HUES48 (cell line): Measurements from ENCODE around the gene HELZ2.

Experiments
- H3K27ac ChIP-seq: one replicate; pipeline ENCODE4 v1.7.0; 2013; ENCODE audit warnings: low read depth, low read length, inconsistent platforms
- H3K27me3 ChIP-seq: 2 replicates; pipeline ENCODE4 v1.6.1; 2013; ENCODE audit warnings: mild to moderate bottlenecking, low read length; ENCODE audit not compliant: control insufficient read depth, insufficient read depth
- H3K36me3 ChIP-seq: 2 replicates; pipeline ENCODE4 v1.6.1; 2013; ENCODE audit warnings: low read length; ENCODE audit not compliant: control insufficient read depth, insufficient read depth
- H3K4me1 ChIP-seq: 2 replicates; pipeline ENCODE4 v1.6.1; 2013; ENCODE audit warnings: mild to moderate bottlenecking, low read length; ENCODE audit not compliant: control insufficient read depth, insufficient read depth
- H3K4me3 ChIP-seq: 2 replicates; pipeline ENCODE4 v1.5.1; 2013; ENCODE audit warnings: mild to moderate bottlenecking, low read depth, low read length
- H3K9ac ChIP-seq: 2 replicates; pipeline ENCODE4 v1.6.1; 2013; ENCODE audit warnings: mild to moderate bottlenecking, low read depth, low read length, moderate library complexity
- H3K9me3 ChIP-seq: 2 replicates; pipeline ENCODE4 v1.6.1; 2013; ENCODE audit warnings: low read length; ENCODE audit not compliant: control insufficient read depth, insufficient read depth

HELZ2 gene

DNA sequence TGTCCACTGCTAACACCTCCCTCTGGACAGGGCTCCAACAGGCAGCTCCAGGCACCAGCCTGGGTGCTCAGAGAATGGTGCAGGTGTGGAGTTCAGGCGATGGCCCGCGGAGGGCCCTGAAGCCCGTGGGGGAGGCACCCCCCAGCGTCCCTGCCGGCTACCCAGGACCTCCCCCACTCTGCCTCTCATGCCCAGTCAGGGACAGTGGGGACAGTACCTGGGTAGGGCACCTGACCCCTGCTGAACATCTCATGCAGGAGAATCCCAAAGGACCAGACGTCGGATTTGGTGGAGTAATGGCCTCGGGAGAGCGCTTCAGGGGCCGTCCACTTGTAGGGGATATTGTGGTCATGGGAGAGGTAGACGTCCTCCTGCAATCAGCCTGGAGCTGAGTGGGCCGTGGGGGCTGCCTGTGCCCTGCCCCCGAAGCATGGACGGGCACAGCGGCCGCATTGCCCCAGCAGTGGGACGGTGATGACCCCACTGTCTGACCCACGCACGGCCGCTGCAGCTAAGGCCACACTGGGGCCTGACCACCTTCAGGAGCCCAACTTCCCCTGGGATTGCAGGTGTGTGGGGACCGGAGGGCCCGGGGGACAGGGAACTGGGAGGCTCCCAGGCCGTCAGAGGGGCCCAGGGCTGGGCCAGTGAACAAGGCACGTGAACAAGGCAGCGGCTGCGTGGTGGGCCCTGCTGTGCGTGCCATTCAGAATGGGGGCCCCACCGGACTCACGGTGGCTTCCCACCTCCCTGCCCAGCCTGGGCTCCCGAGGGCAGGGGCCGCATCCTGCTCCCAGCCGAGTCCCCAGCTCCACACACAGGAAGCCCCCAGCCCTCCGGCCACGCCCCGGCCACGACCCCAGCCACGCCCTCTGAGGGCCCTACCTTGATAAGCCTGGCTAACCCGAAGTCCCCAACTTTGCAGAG lies 43.9 kb downstream of the HELZ2 start:
- Histone ChIP-seq H3K36me3 (no peaks in the 10 kb centered on the region), H3K9me3 (no peaks in the 10 kb centered on the region), H3K4me1 (no peaks in the 10 kb centered on the region; the same call in 1 of the 2 replicates), H3K27me3 (no peaks in the 10 kb centered on the region), H3K27ac (no peak overlapping the region), H3K4me3 (no peak overlapping the region), H3K9ac (no peak overlapping the region)

DNA sequence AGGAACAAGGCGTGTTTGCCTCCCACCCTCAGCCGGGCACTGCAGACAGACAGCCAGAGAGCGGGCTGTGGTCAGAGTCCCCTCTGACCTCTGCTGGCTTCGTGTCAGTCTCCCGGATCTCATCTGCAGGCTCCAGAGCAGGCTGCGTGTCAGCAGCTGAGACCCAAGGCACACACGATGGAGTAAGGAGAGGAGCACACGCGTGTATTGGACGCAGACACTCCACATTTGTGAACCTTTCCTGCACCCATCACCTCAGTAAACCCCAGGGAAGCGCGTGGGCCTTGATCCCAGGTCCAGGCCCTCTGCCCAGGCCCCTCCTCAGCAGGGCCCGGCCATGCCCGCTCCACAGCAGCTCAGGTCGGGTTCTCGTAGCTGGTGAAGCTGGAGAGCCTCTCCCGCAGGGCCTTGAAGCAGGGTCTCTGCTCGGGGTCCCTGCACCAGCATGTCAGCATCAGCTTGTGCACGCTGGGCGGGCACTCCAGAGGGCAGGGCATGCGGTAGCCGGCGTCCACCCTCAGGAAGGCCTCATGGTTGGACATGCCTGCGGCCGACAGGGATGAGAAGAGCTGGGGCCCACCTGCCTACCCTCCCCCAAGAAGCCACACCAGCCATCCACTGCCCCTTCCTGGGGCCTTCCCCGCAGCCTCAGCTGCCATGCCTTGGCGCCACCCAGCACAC lies 44.7 kb downstream of the HELZ2 start:
- Histone ChIP-seq H3K36me3 (no peaks in the 10 kb centered on the region), H3K27ac (no peak overlapping the region), H3K9ac (no peak overlapping the region), H3K9me3 (no peaks in the 10 kb centered on the region), H3K4me1 (no peaks in the 10 kb centered on the region), H3K4me3 (no peak overlapping the region), H3K27me3 (no peaks in the 10 kb centered on the region)

DNA sequence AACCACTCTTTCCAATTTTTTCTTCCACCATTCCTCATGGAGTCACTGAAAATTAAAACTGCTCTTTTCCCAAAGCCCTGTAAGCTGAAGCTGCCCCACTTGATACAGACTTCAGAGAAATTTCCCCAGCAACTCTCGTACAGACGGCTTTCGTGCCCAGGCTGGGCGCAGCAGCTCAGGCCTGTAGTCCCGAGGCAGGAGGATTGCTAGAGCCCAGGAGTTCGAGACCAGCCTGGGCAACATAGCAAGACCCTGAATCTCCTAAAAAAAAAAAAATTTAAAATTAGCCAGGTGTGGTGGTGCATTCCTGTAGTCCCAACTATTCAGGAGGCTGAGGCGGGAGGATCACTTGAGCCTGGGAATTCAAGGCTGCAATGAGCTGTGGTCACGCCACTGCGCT lies 46.9 kb downstream of the HELZ2 start:
- peaks cover 13% of the 10 kb centered on the region for H3K36me3 ChIP-seq
- H3K4me3 ChIP-seq = no peak overlapping the region
- no peak overlapping the region for H3K27ac ChIP-seq
- H3K9ac ChIP-seq = no peak overlapping the region
- H3K9me3 ChIP-seq = peaks cover 8% of the 10 kb centered on the region; the same call in 1 of the 2 replicates
- H3K27me3 ChIP-seq = no peaks in the 10 kb centered on the region
- no peaks in the 10 kb centered on the region for H3K4me1 ChIP-seq

DNA sequence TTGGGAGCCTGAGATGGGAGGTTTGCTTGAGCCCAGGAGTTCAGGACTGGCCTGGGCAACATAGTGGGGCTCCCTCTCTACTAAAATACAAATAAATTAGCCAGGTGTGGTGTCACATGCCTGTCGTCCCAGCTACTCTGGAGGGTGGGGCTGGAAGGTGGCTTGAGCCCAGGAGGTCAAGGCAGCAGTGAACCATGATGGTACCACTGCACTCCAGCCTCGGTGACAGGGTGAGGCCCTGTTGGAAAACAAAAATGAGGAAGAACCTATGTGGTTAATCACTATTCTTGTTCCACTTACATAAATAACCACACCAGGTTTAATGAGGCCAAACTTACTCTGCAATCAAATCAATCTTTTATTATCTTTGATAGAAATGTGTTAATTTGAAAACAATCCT lies 48.1 kb downstream of the HELZ2 start:
- Histone ChIP-seq H3K4me3 (no peak overlapping the region), H3K27me3 (no peaks in the 10 kb centered on the region), H3K9ac (no peak overlapping the region), H3K9me3 (peaks cover 8% of the 10 kb centered on the region; the same call in 1 of the 2 replicates), H3K4me1 (no peaks in the 10 kb centered on the region; the same call in 1 of the 2 replicates), H3K27ac (no peak overlapping the region), H3K36me3 (peaks cover 20% of the 10 kb centered on the region)

DNA sequence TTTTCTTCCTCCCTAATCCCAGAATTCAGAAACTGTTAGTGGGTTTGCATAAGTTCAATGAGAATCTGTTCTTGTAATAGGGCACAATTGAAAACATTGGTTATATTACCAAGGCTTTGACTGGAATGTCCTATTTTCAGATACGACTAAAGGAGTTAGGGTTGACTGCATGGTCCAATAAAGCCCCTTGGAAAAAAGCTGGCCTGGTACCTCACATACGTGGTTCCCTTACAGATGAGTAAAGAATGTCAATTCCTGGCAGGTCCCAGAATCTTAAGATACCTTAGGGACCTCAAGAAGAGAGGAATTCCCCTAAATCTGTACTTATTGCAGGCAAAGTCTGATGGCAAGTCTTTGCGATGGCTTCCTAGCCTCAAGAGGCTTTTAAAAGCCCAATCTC lies 48.9 kb downstream of the HELZ2 start:
- no peaks in the 10 kb centered on the region for H3K27me3 ChIP-seq
- H3K9ac ChIP-seq = no peak overlapping the region
- no peak overlapping the region for H3K27ac ChIP-seq
- H3K9me3 ChIP-seq = peaks cover 8% of the 10 kb centered on the region; the same call in 1 of the 2 replicates
- peaks cover 20% of the 10 kb centered on the region for H3K36me3 ChIP-seq
- H3K4me1 ChIP-seq = no peaks in the 10 kb centered on the region; the same call in 1 of the 2 replicates
- H3K4me3 ChIP-seq = no peak overlapping the region
